GM06990 (cell line): ENCODE data around the gene SECISBP2.

Source experiments
- DNase-seq: peaks from one replicate; pipeline ENCODE4 v3.0.0-alpha.2; 2011; ENCODE audit not compliant: insufficient read length; ENCODE audit errors: extremely low read depth
- H3K27me3 ChIP-seq: replicated peaks from 2 replicates; pipeline ENCODE4 v1.6.0; 2011; ENCODE audit warnings: low read length; ENCODE audit not compliant: control insufficient read depth, insufficient read depth
- H3K36me3 ChIP-seq: 2 replicates; pipeline ENCODE4 v1.5.1; 2011; ENCODE audit warnings: low read length; ENCODE audit not compliant: control insufficient read depth, insufficient read depth
- H3K4me3 ChIP-seq: replicated peaks from 2 replicates; pipeline ENCODE4 v1.5.1; 2011; ENCODE audit warnings: low read depth, mild to moderate bottlenecking, control low read depth, low read length
- TF ChIP-seq, protein P1 (sequence below): IDR thresholded peaks from 2 replicates; pipeline ENCODE4 v1.5.1; 2011; ENCODE audit warnings: low read length, control low read depth, mild to moderate bottlenecking, inconsistent platforms; ENCODE audit not compliant: insufficient read depth, poor library complexity, severe bottlenecking

SECISBP2 gene

DNA sequence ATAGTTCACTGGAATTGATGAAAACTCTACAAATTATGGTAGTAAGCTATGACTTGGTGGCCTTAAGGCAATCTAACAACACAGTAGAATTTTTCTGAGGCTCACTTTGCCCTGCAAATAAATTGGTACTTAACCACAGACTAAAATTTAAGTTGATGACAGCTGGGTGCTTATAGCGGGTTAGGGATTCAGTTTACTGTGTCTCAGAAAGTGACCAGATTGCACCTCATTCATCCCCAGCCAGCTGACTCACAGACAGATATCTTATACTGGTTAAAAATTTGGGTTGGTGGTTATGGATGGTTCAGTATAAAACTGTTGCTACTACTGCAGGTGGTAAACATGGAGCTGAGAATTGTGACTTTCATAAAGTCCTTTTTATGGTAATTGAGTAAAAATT, 4.5 kb upstream of the SECISBP2 start:
- no peaks in the 10 kb centered on the region for H3K27me3 ChIP-seq
- peak overlapping the region; percentile 98 for H3K4me3 ChIP-seq
- TF ChIP-seq, protein P1, sequence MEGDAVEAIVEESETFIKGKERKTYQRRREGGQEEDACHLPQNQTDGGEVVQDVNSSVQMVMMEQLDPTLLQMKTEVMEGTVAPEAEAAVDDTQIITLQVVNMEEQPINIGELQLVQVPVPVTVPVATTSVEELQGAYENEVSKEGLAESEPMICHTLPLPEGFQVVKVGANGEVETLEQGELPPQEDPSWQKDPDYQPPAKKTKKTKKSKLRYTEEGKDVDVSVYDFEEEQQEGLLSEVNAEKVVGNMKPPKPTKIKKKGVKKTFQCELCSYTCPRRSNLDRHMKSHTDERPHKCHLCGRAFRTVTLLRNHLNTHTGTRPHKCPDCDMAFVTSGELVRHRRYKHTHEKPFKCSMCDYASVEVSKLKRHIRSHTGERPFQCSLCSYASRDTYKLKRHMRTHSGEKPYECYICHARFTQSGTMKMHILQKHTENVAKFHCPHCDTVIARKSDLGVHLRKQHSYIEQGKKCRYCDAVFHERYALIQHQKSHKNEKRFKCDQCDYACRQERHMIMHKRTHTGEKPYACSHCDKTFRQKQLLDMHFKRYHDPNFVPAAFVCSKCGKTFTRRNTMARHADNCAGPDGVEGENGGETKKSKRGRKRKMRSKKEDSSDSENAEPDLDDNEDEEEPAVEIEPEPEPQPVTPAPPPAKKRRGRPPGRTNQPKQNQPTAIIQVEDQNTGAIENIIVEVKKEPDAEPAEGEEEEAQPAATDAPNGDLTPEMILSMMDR: no peak
- DNase-seq: no peak
- no peaks in the 10 kb centered on the region; the same call in 1 of the 2 replicates for H3K36me3 ChIP-seq

DNA sequence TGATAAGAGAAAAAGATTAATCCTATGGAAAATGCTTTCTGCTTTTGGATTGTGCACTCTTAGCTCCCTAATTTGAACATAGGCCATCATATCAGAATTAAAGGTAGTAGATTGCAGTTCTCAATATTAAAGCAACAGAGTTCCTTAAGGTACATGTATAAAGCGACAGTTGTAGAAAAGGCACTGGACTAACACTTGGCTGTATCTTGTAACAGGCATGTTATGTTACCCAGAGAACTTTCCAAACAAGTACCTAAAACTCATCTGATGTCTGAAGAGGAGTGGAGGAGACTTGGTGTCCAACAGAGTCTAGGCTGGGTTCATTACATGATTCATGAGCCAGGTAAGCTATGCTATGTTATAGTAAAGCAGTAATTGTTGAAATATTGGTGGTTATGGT, 3.3 kb upstream of the SECISBP2 start:
- Histone ChIP-seq H3K36me3 (no peaks in the 10 kb centered on the region; the same call in 1 of the 2 replicates), H3K4me3 (peak overlapping the region; percentile 98), H3K27me3 (no peaks in the 10 kb centered on the region)
- no peak for DNase-seq
- TF ChIP-seq, protein P1: no peak

DNA sequence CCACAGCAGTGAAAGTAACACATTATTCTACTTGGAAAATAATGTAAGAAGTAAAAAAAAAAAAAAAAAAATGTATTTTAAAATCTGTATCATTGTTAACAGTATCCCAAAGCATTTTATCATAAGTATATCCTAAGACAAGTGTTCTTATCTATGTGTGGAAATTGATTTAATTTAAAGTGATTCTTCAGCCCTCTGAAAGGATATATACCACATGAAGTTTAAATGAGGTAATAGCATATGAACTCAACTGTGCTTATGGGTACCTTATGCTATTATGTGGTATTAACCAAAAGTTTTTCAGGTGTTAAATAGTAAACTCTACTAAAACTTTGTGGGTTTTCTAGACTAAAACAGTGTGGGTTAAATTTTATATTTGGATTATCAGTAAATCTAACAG, 2.8 kb upstream of the SECISBP2 start:
- TF ChIP-seq, protein P1: no peak
- Histone ChIP-seq H3K4me3 (no peak overlapping the region), H3K36me3 (no peaks in the 10 kb centered on the region; the same call in 1 of the 2 replicates), H3K27me3 (no peaks in the 10 kb centered on the region)
- DNase-seq: no peak

DNA sequence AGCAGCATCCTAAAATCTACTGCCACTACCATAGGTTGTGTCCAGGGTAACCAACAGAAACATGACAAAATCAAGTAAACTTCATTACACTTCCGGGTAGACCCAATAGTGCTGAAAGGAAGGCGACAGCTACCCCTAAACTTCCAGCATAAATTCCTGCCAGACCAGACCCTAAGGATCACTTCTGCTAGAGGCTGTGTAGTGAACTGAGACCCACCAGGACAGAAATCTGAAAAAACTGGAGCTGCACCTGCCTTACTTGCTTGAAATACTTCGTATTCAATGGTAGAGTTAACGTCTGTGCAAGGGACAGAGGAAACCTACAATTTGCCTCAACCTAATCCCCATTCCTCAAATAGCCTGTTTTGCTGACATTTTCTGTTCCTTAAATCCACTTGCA, 1.0 kb upstream of the SECISBP2 start:
- no peaks in the 10 kb centered on the region for H3K27me3 ChIP-seq
- TF ChIP-seq, protein P1: no peak
- peak overlapping the region; percentile 81; the same call in 1 of the 2 replicates for H3K4me3 ChIP-seq
- DNase-seq: no peak
- H3K36me3 ChIP-seq: no peaks in the 10 kb centered on the region; the same call in 1 of the 2 replicates

DNA sequence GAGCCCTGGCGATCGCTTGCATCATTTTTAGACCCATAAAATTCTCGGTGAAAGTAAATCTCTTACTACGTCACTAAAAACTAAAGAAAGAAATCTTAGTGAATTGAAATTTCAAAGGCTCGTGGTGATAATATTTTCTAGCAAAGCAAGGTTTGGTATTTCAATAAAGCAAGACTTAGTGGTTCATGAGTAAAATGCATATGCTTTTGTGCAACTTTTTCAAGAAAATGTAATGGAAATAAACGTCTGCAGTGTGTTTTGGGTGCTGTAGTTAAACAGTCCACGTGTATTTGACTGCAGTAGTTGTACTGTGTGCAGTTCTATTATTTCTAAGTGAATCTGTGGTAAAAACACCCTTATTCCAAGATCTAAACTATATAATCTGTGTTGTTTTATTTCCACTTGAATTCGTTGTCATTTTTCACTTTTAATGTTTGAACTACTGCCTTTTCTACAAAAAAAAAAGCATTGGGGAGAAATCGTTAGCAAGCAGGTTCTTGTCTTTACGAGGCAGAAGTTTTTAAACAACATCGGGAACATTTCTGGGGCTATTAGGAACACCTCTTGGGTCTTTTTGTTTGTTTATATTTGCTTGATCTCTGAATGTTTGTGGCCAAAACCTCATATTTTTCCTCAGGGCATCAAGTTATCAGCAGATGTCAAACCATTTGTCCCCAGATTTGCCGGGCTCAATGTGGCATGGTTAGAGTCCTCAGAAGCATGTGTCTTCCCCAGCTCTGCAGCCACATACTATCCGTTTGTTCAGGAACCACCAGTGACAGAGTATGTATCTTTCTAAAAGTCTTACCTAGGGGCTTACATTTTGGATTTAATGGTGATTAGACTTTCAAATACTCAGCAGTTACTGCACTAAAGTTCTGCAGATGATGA, 960 bp downstream of the SECISBP2 start:
- Histone ChIP-seq H3K27me3 (no peaks in the 10 kb centered on the region), H3K36me3 (no peaks in the 10 kb centered on the region; the same call in 1 of the 2 replicates), H3K4me3 (peak overlapping the region; percentile 81)
- no peak for DNase-seq
- TF ChIP-seq, protein P1: no peak

DNA sequence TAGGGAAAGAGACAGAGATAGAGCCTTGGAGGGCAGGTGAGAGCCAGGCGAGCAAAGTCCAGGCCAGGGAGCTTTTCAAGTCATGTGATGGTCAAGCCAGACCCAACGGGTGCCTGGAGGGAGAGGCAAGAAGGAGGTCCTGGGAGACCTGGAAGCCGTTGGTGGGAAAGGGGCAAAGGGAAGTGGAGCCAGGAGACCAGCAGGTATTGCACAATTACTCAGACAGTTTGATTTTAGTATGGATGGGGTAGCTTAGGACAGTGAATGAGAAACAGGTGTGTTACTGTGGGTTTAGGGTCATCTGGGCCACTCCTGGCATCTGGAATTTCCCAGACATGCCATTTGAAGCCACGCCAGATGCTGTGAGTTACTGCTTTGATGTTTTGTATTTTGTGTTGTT, 5.1 kb downstream of the SECISBP2 start:
- no peak for DNase-seq
- Histone ChIP-seq H3K36me3 (peaks cover 4% of the 10 kb centered on the region), H3K4me3 (no peak overlapping the region), H3K27me3 (no peaks in the 10 kb centered on the region)
- TF ChIP-seq, protein P1: no peak
